Naive B cell (primary cell): Measurements from ENCODE around the gene TREML2. TPM values are rescaled to one million over a fixed set of nuclear protein-coding genes. Genes with fewer than 3 reads are reported as not detected.

Experiments used
- ATAC-seq, 2 donors: fragments of 150-1000 bp; cut with Tn5 transposase; 2 replicates each; pipeline ENCODE4 v1.10.0; 2021; ENCODE audit warnings: low read depth in 2 of 2, mild to moderate bottlenecking in 2 of 2, moderate library complexity in 2 of 2
- DNase-seq: peaks from one replicate; pipeline ENCODE4 v3.0.0; 2022
- H3K27ac Mint-ChIP-seq, 6 donors: one replicate each; pipeline ENCODE4 v1.8.0; 2020 to 2022; ENCODE audit warnings: mild to moderate bottlenecking in 6 of 6, mixed read lengths in 6 of 6, moderate library complexity in 5 of 6, inconsistent platforms in 2 of 6
- H3K27me3 Mint-ChIP-seq, 3 donors: one replicate each; pipeline ENCODE4 v1.8.0; 2021 to 2022; ENCODE audit warnings: mixed read lengths in 3 of 3, mild to moderate bottlenecking in 1 of 3
- H3K36me3 Mint-ChIP-seq, 2 donors: one replicate each; pipeline ENCODE4 v1.8.0; 2020 to 2022; ENCODE audit warnings: mixed read lengths in 2 of 2, inconsistent platforms in 1 of 2, mild to moderate bottlenecking in 1 of 2
- H3K4me1 Mint-ChIP-seq, 3 donors: one replicate each; pipeline ENCODE4 v1.8.0; 2020 to 2022; ENCODE audit warnings: mixed read lengths in 3 of 3, inconsistent platforms in 1 of 3, mild to moderate bottlenecking in 1 of 3, moderate library complexity in 1 of 3
- H3K4me3 Mint-ChIP-seq, 8 donors: one replicate each; pipeline ENCODE4 v1.8.0; 2020 to 2022; ENCODE audit warnings: mild to moderate bottlenecking in 8 of 8, mixed read lengths in 8 of 8, moderate library complexity in 8 of 8, inconsistent platforms in 2 of 8
- H3K9me3 Mint-ChIP-seq, 7 donors: one replicate each; pipeline ENCODE4 v1.8.0; 2020 to 2022; ENCODE audit warnings: mixed read lengths in 7 of 7, mild to moderate bottlenecking in 5 of 7, inconsistent platforms in 2 of 7, moderate library complexity in 1 of 7
- polyA plus RNA-seq, 6 donors: library from polyadenylated mRNA; unstranded; fragments of 300-500 nt; fragmentation: Illumina TruSeq; gene quantifications; one replicate each; pipeline ENCODE4 v1.2.3, GENCODE V29; 2021; ENCODE audit warnings: low read depth in 6 of 6

Gene TREML2
- polyA plus RNA-seq, 6 donors from 2014 or later = 9.1 to 124 (median 44.8) TPM

- Mint-ChIP-seq H3K36me3 (peaks cover 16 to 40% of the 10 kb centered on the region in 2 donors), H3K9me3 (no peaks in the 10 kb centered on the region), H3K4me3 (no peak overlapping the region), H3K27me3 (no peaks in the 10 kb centered on the region), H3K4me1 (peaks cover 5 to 11% (median 9%) of the 10 kb centered on the region in 3 donors), H3K27ac (peak overlapping the region in 1 of 6 donors; percentile 86)
- DNase-seq = no peak
- no peak for ATAC-seq
Measured at GRCh38 chr6:41150671-41151070, 50.3 kb downstream of the TREML2 start.

DNA sequence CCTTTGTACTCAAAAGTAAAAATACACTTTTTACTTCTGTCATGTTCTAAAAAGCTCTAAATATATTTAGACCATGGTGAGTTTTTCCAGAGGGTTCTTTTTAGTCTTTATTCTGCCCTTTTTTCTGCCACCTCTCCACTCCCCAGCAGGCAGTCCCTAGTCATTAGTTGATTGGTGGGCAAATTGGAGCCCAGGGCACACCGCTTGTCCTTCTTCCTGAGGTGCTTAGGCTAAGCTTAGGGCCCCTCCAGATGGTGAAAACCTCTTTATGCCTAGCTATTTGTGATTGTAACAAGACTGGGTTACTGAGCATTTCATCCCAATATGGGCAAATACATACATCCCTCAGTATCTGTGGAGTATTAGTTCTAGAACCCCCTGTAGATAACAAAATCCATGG lies 53.0 kb downstream of the TREML2 start:
- Mint-ChIP-seq H3K4me3 (no peak overlapping the region), H3K9me3 (no peaks in the 10 kb centered on the region), H3K36me3 (peaks cover 27 to 40% of the 10 kb centered on the region in 2 donors), H3K27ac (peak overlapping the region in 1 of 6 donors; percentile 15), H3K4me1 (peaks cover 0 to 2% (median 0%) of the 10 kb centered on the region in 3 donors), H3K27me3 (no peaks in the 10 kb centered on the region)
- no peak for DNase-seq
- no peak for ATAC-seq

Other genes with a start within 250 kb of the TREML2 start
- gene UNC5CL, start 161.9 kb downstream of the TREML2 start, polyA plus RNA-seq = under 1 TPM in 4 of 6 donors, not detected in 2; 0.47 to 0.58 (median 0.49) TPM
- not detected for gene TSPO2, start 158.7 kb downstream of the TREML2 start, polyA plus RNA-seq
- 1 to 10 TPM in 1 of 6 donors, under 1 TPM in 4, not detected in 1; 0.64 to 1.0 (median 0.85) TPM for gene APOBEC2, start 147.9 kb downstream of the TREML2 start, polyA plus RNA-seq
- gene OARD1, start 128.8 kb downstream of the TREML2 start, polyA plus RNA-seq = 10 to 100 TPM; 45.8 to 70.6 (median 62.6) TPM
- gene NFYA, start 128.2 kb downstream of the TREML2 start, polyA plus RNA-seq = 10 to 100 TPM; 23.0 to 47.1 (median 28.9) TPM
- 1 to 10 TPM in 5 of 6 donors, not detected in 1; 1.6 to 7.5 (median 5.4) TPM for gene TREML1, start 46.8 kb downstream of the TREML2 start, polyA plus RNA-seq
- under 1 TPM in 2 of 6 donors, not detected in 4; 0.38 to 0.57 TPM for gene TREM2, start 38.0 kb downstream of the TREML2 start, polyA plus RNA-seq
- gene TREML4, start 27.2 kb upstream of the TREML2 start, polyA plus RNA-seq = 10 to 100 TPM in 1 of 6 donors, not detected in 5; 25.7 TPM
- 1 to 10 TPM in 5 of 6 donors, not detected in 1; 2.2 to 5.6 (median 2.6) TPM for gene TREM1, start 85.5 kb upstream of the TREML2 start, polyA plus RNA-seq
- not detected for gene NCR2, start 134.5 kb upstream of the TREML2 start, polyA plus RNA-seq